Mesendoderm (in vitro differentiated cells): Measurements from ENCODE around the gene ACTBL2.

Experiments used
- DNase-seq: peaks from one replicate; pipeline ENCODE4 v3.0.0; 2013
- H2AK5ac ChIP-seq: 2 replicates; pipeline ENCODE4 v1.6.1; 2013; ENCODE audit warnings: low read length, inconsistent platforms
- H2BK120ac ChIP-seq: 2 replicates; pipeline ENCODE4 v1.6.1; 2013; ENCODE audit warnings: low read depth, mild to moderate bottlenecking, low read length, moderate library complexity, mixed read lengths
- H2BK15ac ChIP-seq: replicated peaks from 2 replicates; pipeline ENCODE4 v1.6.1; 2013; ENCODE audit warnings: low read depth, mild to moderate bottlenecking, moderate library complexity
- H2BK5ac ChIP-seq: 2 replicates; pipeline ENCODE4 v1.6.1; 2013; ENCODE audit warnings: low read length, inconsistent platforms
- H3K18ac ChIP-seq: 2 replicates; pipeline ENCODE4 v1.6.1; 2013; ENCODE audit warnings: mild to moderate bottlenecking, low read length, mixed read lengths
- H3K23ac ChIP-seq: one replicate; pipeline ENCODE4 v1.6.1; 2013; ENCODE audit warnings: low read length
- H3K27ac ChIP-seq: 2 replicates; pipeline ENCODE4 v1.5.1; 2013; ENCODE audit warnings: low read depth, mild to moderate bottlenecking, inconsistent platforms, low read length, moderate library complexity
- H3K27me3 ChIP-seq: 2 replicates; pipeline ENCODE4 v1.6.1; 2013; ENCODE audit warnings: low read length, control low read depth, mild to moderate bottlenecking, inconsistent platforms; ENCODE audit not compliant: insufficient read depth, poor library complexity
- H3K36me3 ChIP-seq: 2 replicates; pipeline ENCODE4 v1.6.1; 2013; ENCODE audit warnings: low read length, inconsistent platforms; ENCODE audit not compliant: control insufficient read depth, insufficient read depth
- H3K4ac ChIP-seq: one replicate; pipeline ENCODE4 v1.6.1; 2013; ENCODE audit warnings: low read depth, mild to moderate bottlenecking, low read length, moderate library complexity
- H3K4me1 ChIP-seq: 2 replicates; pipeline ENCODE4 v1.6.1; 2013; ENCODE audit warnings: low read depth, low read length, inconsistent platforms; ENCODE audit not compliant: control insufficient read depth
- H3K4me2 ChIP-seq: 2 replicates; pipeline ENCODE4 v1.6.1; 2013; ENCODE audit warnings: low read length
- H3K4me3 ChIP-seq: 2 replicates; pipeline ENCODE4 v1.5.1; 2013; ENCODE audit warnings: mild to moderate bottlenecking, low read length
- H3K56ac ChIP-seq: one replicate; pipeline ENCODE4 v1.6.1; 2013; ENCODE audit warnings: low read length
- H3K79me1 ChIP-seq: 2 replicates; pipeline ENCODE4 v1.6.1; 2013; ENCODE audit warnings: low read length, inconsistent platforms
- H3K79me2 ChIP-seq: 2 replicates; pipeline ENCODE4 v1.6.1; 2013; ENCODE audit warnings: mild to moderate bottlenecking, low read length; ENCODE audit not compliant: control insufficient read depth, insufficient read depth
- H3K9ac ChIP-seq: 2 replicates; pipeline ENCODE4 v1.6.1; 2013; ENCODE audit warnings: low read length, inconsistent platforms
- H4K5ac ChIP-seq: one replicate; pipeline ENCODE4 v1.6.1; 2013; ENCODE audit warnings: low read length
- H4K8ac ChIP-seq: one replicate; pipeline ENCODE4 v1.6.1; 2013; ENCODE audit warnings: low read depth, mild to moderate bottlenecking, control low read depth, low read length, moderate library complexity
- WGBS: extraction: QIAGEN DNeasy Blood & Tissue Kit; methylation state at CpG from one replicate; pipeline ENCODE4 v1.1.7; 2013; ENCODE audit warnings: low lambda C conversion rate, missing lambda C conversion rate; ENCODE audit not compliant: insufficient coverage; ENCODE audit errors: extremely low coverage; 5-methylcytosine and 5-hydroxymethylcytosine counted together

Gene ACTBL2

DNA sequence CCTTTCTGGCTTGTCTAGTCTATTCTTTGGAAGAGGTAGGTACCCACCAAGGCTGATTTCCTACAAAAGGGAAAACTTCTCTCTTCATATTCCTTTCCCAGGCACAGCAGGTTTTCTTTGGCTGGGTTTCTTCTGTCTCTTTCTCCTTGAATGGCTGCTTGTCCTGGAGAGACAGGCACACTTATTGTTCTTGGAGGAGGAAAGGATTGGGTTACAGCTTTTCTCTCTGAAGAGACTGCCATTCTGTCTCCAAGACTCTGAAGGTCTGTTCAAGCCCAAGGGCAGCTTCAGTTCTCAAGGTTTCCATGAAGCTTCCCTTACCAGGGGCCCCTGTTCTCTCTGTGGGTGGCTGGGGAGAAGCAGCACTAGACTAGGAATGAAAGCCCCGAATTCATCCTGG, 33.9 kb downstream of the ACTBL2 start:
- no peak overlapping the region for H2BK5ac ChIP-seq
- H3K79me2 ChIP-seq: no peaks in the 10 kb centered on the region
- no peak overlapping the region for H3K9ac ChIP-seq
- no peak overlapping the region for H3K18ac ChIP-seq
- H3K23ac ChIP-seq: no peak overlapping the region
- no CpG with 5 or more reads among the region's 1 CpG for WGBS
- H3K79me1 ChIP-seq: no peaks in the 10 kb centered on the region
- no peak overlapping the region for H2BK15ac ChIP-seq
- DNase-seq: no peak
- no peak overlapping the region for H3K4me3 ChIP-seq
- no peak overlapping the region for H4K5ac ChIP-seq
- H3K56ac ChIP-seq: no peak overlapping the region
- H3K4me2 ChIP-seq: no peak overlapping the region
- H3K27me3 ChIP-seq: no peaks in the 10 kb centered on the region
- no peak overlapping the region for H3K27ac ChIP-seq
- H3K4me1 ChIP-seq: no peaks in the 10 kb centered on the region
- H3K4ac ChIP-seq: no peak overlapping the region
- H2AK5ac ChIP-seq: no peak overlapping the region
- H2BK120ac ChIP-seq: no peak overlapping the region
- no peaks in the 10 kb centered on the region for H3K36me3 ChIP-seq
- no peak overlapping the region for H4K8ac ChIP-seq

DNA sequence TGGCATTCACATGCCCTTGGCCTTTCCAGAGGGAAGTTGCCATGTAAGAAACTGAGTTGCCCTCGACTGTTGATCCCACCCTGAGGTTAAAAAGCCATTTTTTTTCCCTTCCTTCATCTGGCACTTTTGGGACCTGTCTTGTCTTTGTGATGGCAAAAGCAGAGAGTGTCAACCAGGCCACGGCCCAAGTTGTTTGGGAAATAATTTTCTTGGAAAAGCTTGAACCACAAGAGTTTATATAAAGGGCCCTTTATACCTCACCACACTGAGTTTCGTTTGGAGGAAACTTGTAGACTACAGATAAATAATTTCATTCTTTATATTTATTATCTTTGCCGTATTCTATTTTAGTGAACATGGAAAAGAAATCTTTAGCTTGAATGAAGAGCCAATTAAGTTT, 34.3 kb downstream of the ACTBL2 start:
- no peak overlapping the region for H3K4ac ChIP-seq
- WGBS: no CpG with 5 or more reads among the region's 4 CpGs
- H4K5ac ChIP-seq: no peak overlapping the region
- no peaks in the 10 kb centered on the region for H3K36me3 ChIP-seq
- no peaks in the 10 kb centered on the region for H3K27me3 ChIP-seq
- H3K18ac ChIP-seq: no peak overlapping the region
- no peak overlapping the region for H3K9ac ChIP-seq
- no peak overlapping the region for H3K4me2 ChIP-seq
- H3K79me2 ChIP-seq: no peaks in the 10 kb centered on the region
- H3K23ac ChIP-seq: no peak overlapping the region
- no peak overlapping the region for H2BK5ac ChIP-seq
- no peak overlapping the region for H3K4me3 ChIP-seq
- no peaks in the 10 kb centered on the region for H3K79me1 ChIP-seq
- DNase-seq: no peak
- H2BK120ac ChIP-seq: no peak overlapping the region
- no peak overlapping the region for H2AK5ac ChIP-seq
- H3K4me1 ChIP-seq: no peaks in the 10 kb centered on the region
- H2BK15ac ChIP-seq: no peak overlapping the region
- no peak overlapping the region for H3K27ac ChIP-seq
- no peak overlapping the region for H4K8ac ChIP-seq
- no peak overlapping the region for H3K56ac ChIP-seq

DNA sequence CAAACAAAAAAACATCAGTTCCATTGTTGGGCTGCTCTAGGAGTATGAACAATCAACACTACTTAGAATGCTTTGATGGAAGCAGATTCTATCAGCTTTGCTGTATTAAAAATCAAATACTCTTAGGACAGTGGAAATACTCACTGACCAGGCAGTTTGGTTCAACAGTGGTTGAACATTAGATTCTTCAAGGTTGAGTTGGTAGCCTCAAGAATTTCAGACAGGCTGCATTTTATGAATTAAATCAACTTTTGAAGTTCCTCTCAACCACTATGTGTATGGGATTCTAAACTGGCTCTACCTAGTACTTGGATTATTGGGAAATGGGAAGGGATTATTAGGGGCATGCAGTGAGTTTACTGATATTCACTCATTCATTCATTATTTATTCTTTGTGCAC, 35.0 kb downstream of the ACTBL2 start:
- H3K9ac ChIP-seq: no peak overlapping the region
- no peak overlapping the region for H3K18ac ChIP-seq
- no peak overlapping the region for H4K5ac ChIP-seq
- no peak overlapping the region for H2BK15ac ChIP-seq
- no peaks in the 10 kb centered on the region for H3K79me1 ChIP-seq
- no peaks in the 10 kb centered on the region for H3K79me2 ChIP-seq
- H3K56ac ChIP-seq: no peak overlapping the region
- no peaks in the 10 kb centered on the region for H3K4me1 ChIP-seq
- H3K36me3 ChIP-seq: no peaks in the 10 kb centered on the region
- no peak overlapping the region for H2AK5ac ChIP-seq
- no peak overlapping the region for H3K4me2 ChIP-seq
- H3K4me3 ChIP-seq: no peak overlapping the region
- H3K27me3 ChIP-seq: no peaks in the 10 kb centered on the region
- no peak overlapping the region for H3K23ac ChIP-seq
- H4K8ac ChIP-seq: no peak overlapping the region
- no peak overlapping the region for H3K4ac ChIP-seq
- H3K27ac ChIP-seq: no peak overlapping the region
- H2BK5ac ChIP-seq: no peak overlapping the region
- H2BK120ac ChIP-seq: no peak overlapping the region
- DNase-seq: no peak

DNA sequence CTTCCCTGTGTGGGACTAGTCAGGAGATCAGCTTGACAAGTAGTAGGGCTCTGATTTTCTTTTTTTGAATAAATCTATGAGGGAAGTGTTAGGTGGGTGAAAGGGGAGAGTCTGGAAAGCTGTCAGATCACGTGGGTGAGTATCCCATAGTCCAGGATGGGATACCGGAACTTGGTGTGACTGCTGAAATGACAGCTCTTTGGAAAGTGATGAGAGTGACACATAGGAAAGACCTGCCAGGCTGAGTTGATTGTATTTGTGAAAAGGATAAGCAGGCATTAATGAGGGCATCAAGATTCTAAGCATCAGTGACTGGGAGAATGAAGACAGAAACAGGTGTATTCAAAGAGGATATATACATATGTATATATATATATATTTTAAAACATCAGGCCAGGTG, 35.6 kb downstream of the ACTBL2 start:
- Histone ChIP-seq H3K79me1 (no peaks in the 10 kb centered on the region), H3K4me3 (no peak overlapping the region), H2AK5ac (no peak overlapping the region), H3K79me2 (no peaks in the 10 kb centered on the region), H3K56ac (no peak overlapping the region), H3K18ac (no peak overlapping the region), H3K27ac (no peak overlapping the region), H3K23ac (no peak overlapping the region), H3K27me3 (no peaks in the 10 kb centered on the region), H4K8ac (no peak overlapping the region), H2BK120ac (no peak overlapping the region), H3K4me2 (no peak overlapping the region), H2BK5ac (no peak overlapping the region), H3K4ac (no peak overlapping the region), H3K9ac (no peak overlapping the region), H4K5ac (no peak overlapping the region), H3K36me3 (no peaks in the 10 kb centered on the region), H2BK15ac (no peak overlapping the region), H3K4me1 (no peaks in the 10 kb centered on the region)
- no CpG with 5 or more reads among the region's 2 CpGs for WGBS
- DNase-seq: no peak

DNA sequence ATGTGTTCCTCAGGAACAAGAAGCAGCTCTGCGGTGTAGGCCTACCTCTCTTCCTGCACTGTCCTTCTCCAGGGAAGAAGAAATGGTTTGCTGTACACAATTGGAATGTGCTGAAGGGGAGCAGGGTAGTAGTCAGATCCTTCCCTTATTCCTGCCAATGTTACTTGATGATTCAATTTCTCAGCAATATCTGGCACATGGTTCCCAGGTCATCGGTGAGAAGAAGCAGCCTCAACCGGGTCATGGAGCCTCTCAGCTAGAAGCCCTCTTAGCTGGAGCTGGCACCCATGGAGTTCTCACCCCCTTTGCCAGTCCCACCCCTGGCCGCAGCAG, 36.9 kb downstream of the ACTBL2 start:
- no peak overlapping the region for H2BK15ac ChIP-seq

DNA sequence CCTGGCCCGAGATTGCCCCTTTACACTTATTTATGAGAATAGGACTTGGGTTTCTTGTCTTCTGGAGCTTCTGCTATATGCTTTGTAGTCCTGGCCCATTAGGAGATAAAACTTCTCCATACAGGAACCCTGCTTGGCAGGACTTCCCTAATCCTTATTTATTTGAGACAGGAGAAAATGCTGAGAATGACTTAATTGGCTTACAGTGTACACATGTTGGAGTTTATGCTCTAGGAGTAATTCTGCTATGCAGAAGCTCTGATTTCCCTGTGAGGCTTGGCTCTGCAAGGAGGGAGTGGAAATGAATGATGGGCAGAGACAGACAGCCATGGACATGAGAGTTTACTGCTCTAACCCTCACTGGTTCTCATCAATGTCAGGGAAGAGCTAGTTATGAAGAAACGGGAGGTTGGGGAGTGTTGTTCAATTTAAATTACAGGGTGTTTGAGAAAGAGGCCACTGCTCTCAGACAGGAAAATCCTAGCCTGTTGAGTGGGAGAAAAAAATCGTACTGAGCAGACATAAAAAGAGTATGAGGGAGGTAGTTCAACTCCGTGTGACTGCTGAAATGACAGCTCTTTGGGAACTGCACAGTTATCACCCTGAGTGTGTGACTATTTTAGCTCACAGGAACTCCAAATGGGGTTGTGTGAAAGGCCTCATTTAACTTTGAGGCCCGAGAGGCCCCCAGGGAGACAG, 37.5 kb downstream of the ACTBL2 start:
- H4K8ac ChIP-seq: no peak overlapping the region
- H2BK120ac ChIP-seq: no peak overlapping the region
- H3K36me3 ChIP-seq: no peaks in the 10 kb centered on the region
- DNase-seq: no peak
- WGBS: no CpG with 5 or more reads among the region's 5 CpGs
- H2BK5ac ChIP-seq: no peak overlapping the region
- no peak overlapping the region for H3K9ac ChIP-seq
- H4K5ac ChIP-seq: no peak overlapping the region
- H3K27me3 ChIP-seq: no peaks in the 10 kb centered on the region
- H3K18ac ChIP-seq: no peak overlapping the region
- H3K27ac ChIP-seq: no peak overlapping the region
- no peak overlapping the region for H3K4me2 ChIP-seq
- no peak overlapping the region for H3K4me3 ChIP-seq
- H2BK15ac ChIP-seq: no peak overlapping the region
- no peaks in the 10 kb centered on the region for H3K79me2 ChIP-seq
- no peaks in the 10 kb centered on the region for H3K79me1 ChIP-seq
- no peak overlapping the region for H3K23ac ChIP-seq
- H3K4ac ChIP-seq: no peak overlapping the region
- H3K4me1 ChIP-seq: no peaks in the 10 kb centered on the region
- H3K56ac ChIP-seq: no peak overlapping the region
- no peak overlapping the region for H2AK5ac ChIP-seq

More for the DNA sequence above, 36.9 kb downstream of the ACTBL2 start:
- Histone ChIP-seq H3K23ac (no peak overlapping the region), H3K79me1 (no peaks in the 10 kb centered on the region), H3K4me3 (no peak overlapping the region), H3K4me1 (no peaks in the 10 kb centered on the region), H3K56ac (no peak overlapping the region), H2BK5ac (no peak overlapping the region), H3K27ac (no peak overlapping the region), H4K8ac (no peak overlapping the region), H3K79me2 (no peaks in the 10 kb centered on the region), H3K9ac (no peak overlapping the region), H3K4me2 (no peak overlapping the region), H2BK120ac (no peak overlapping the region), H3K4ac (no peak overlapping the region), H3K36me3 (no peaks in the 10 kb centered on the region), H4K5ac (no peak overlapping the region), H3K18ac (no peak overlapping the region), H3K27me3 (no peaks in the 10 kb centered on the region), H2AK5ac (no peak overlapping the region)
- no peak for DNase-seq
- WGBS: no CpG with 5 or more reads among the region's 4 CpGs
